Peyer's patch (tissue), 4 donors: ENCODE data around the gene GPC6.

Source experiments
- POLR2A ChIP-seq, 2 donors: fragments of 450-650 bp; IDR thresholded peaks; one replicate each; pipeline ENCODE4 v1.5.1; 2017; ENCODE audit warnings: antibody characterized with exemption in 2 of 2, mild to moderate bottlenecking in 2 of 2, moderate library complexity in 2 of 2
- TF ChIP-seq, protein P1 (sequence below), 6 experiments: fragments of 450-650 bp in 4 of 6; fragments of 200-600 bp in 2 of 6; sonication (generic) in 1 of 6; IDR thresholded peaks; one replicate each; pipeline ENCODE4 v1.5.1; 2017 to 2019; ENCODE audit warnings: antibody characterized with exemption in 6 of 6, mild to moderate bottlenecking in 3 of 6, moderate library complexity in 1 of 6

DNA sequence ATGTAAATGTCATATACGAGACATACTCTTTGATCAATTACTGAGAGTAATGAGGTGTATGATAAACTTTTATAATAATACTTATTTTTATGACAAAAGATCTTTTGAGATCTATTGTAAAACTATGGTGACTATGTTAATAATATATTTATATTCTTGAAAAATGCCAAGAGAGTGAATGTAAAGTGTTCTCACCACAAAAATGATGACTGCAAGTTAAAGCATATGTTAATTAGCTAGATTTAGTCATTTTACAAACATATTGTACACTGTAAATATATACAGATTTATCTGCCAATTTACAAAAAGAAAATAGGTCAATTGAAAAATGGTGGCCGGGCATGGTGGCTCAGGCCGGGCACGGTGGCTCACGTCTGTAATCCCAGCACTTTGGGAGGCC, 81.0 kb downstream of the GPC6 start:
- TF ChIP-seq, protein P1, sequence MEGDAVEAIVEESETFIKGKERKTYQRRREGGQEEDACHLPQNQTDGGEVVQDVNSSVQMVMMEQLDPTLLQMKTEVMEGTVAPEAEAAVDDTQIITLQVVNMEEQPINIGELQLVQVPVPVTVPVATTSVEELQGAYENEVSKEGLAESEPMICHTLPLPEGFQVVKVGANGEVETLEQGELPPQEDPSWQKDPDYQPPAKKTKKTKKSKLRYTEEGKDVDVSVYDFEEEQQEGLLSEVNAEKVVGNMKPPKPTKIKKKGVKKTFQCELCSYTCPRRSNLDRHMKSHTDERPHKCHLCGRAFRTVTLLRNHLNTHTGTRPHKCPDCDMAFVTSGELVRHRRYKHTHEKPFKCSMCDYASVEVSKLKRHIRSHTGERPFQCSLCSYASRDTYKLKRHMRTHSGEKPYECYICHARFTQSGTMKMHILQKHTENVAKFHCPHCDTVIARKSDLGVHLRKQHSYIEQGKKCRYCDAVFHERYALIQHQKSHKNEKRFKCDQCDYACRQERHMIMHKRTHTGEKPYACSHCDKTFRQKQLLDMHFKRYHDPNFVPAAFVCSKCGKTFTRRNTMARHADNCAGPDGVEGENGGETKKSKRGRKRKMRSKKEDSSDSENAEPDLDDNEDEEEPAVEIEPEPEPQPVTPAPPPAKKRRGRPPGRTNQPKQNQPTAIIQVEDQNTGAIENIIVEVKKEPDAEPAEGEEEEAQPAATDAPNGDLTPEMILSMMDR (IDR thresholded peaks at IDR 0.05), result no peak
- TF ChIP-seq POLR2A (IDR thresholded peaks at IDR 0.05), result no peak
